ENCODE measurements around the gene CEACAM21. TPM values are rescaled to one million over a fixed set of nuclear protein-coding genes. Genes with fewer than 3 reads are reported as not detected.
A peak's percentile ranks its signal among the peaks of the same experiment; 100 is the strongest.

Gene CEACAM21
- total and polyA plus RNA-seq, 3 donors from 2014 or later, result 0.71 to 3.6 (median 1.3) TPM

GRCh38 chr19:41541990-41542584 is 33.9 kb upstream of the CEACAM21 start:
- Histone ChIP-seq H3K4me1 (no peaks in the 10 kb centered on the region), H3K27ac (no peak overlapping the region), H3K9me3 (no peaks in the 10 kb centered on the region), H3K36me3 (ENCODE audit: low read depth, missing control alignments) (no peaks in the 10 kb centered on the region), H3K27me3 (no peaks in the 10 kb centered on the region), H3K4me3 (peak overlapping the region in 1 of 2 donors; percentile 15)
- DNase-seq, result peak; percentile 71
- 34 to 38% methylated on average over 13 of the region's 13 CpGs for WGBS, 2 donors
- intact Hi-C loops (cut with DNase I; ENCODE audit: low total_unique reads), result no loop called here
- TF ChIP-seq POLR2A (IDR thresholded peaks at IDR 0.05), result no peak
- peak in 2 of 3 experiments; percentile 40 to 47 for TF ChIP-seq CTCF (IDR thresholded peaks at IDR 0.05)

GRCh38 chr19:41542622-41543021 is 33.3 kb upstream of the CEACAM21 start:
- Histone ChIP-seq H3K27ac (no peak overlapping the region), H3K27me3 (no peaks in the 10 kb centered on the region), H3K4me1 (no peaks in the 10 kb centered on the region), H3K36me3 (ENCODE audit: low read depth, missing control alignments) (no peaks in the 10 kb centered on the region), H3K4me3 (no peak overlapping the region), H3K9me3 (no peaks in the 10 kb centered on the region)
- intact Hi-C loops (cut with DNase I; ENCODE audit: low total_unique reads), result no loop called here
- no peak for DNase-seq
- 47 to 69% methylated on average over 4 of the region's 4 CpGs for WGBS, 2 donors
- no peak for TF ChIP-seq CTCF (IDR thresholded peaks at IDR 0.05)
- no peak for TF ChIP-seq POLR2A (IDR thresholded peaks at IDR 0.05)

- intact Hi-C loops (cut with DNase I; ENCODE audit: low total_unique reads), result no loop called here
These were observed 32.4 kb upstream of the CEACAM21 start for GRCh38 chr19:41543582-41543981.

GRCh38 chr19:41545547-41545946 is 30.4 kb upstream of the CEACAM21 start:
- H3K4me1 ChIP-seq, result no peaks in the 10 kb centered on the region
- DNase-seq, result no peak
- no peak for TF ChIP-seq POLR2A (IDR thresholded peaks at IDR 0.05)
- no peak for TF ChIP-seq CTCF (IDR thresholded peaks at IDR 0.05)
- H3K27me3 ChIP-seq, result no peaks in the 10 kb centered on the region
- no peaks in the 10 kb centered on the region for H3K36me3 ChIP-seq (ENCODE audit: low read depth, missing control alignments)
- no peak overlapping the region for H3K27ac ChIP-seq
- 68 to 69% methylated on average over 6 of the region's 6 CpGs for WGBS, 2 donors
- intact Hi-C loops (cut with DNase I; ENCODE audit: low total_unique reads), result no loop called here
- no peak overlapping the region for H3K4me3 ChIP-seq
- H3K9me3 ChIP-seq, result no peaks in the 10 kb centered on the region

More at GRCh38 chr19:41543582-41543981, 32.4 kb upstream of the CEACAM21 start:
- H3K4me3 ChIP-seq, result no peak overlapping the region
- H3K36me3 ChIP-seq (ENCODE audit: low read depth, missing control alignments), result no peaks in the 10 kb centered on the region
- H3K4me1 ChIP-seq, result no peaks in the 10 kb centered on the region
- 85 to 90% methylated on average over 2 of the region's 2 CpGs for WGBS, 2 donors
- no peak overlapping the region for H3K27ac ChIP-seq
- no peaks in the 10 kb centered on the region for H3K9me3 ChIP-seq
- no peak for DNase-seq
- no peak for TF ChIP-seq CTCF (IDR thresholded peaks at IDR 0.05)
- no peak for TF ChIP-seq POLR2A (IDR thresholded peaks at IDR 0.05)
- no peaks in the 10 kb centered on the region for H3K27me3 ChIP-seq

- no peak overlapping the region for H3K4me3 ChIP-seq
- no peak for DNase-seq
- H3K27ac ChIP-seq, result no peak overlapping the region
- H3K4me1 ChIP-seq, result no peaks in the 10 kb centered on the region
- 53 to 66% methylated on average over 5 to 6 of the region's 6 CpGs for WGBS, 2 donors
- no peaks in the 10 kb centered on the region for H3K36me3 ChIP-seq (ENCODE audit: low read depth, missing control alignments)
- no peaks in the 10 kb centered on the region for H3K27me3 ChIP-seq
- intact Hi-C loops (cut with DNase I; ENCODE audit: low total_unique reads), result no loop called here
- no peaks in the 10 kb centered on the region for H3K9me3 ChIP-seq
- TF ChIP-seq CTCF (IDR thresholded peaks at IDR 0.05) (no peak), POLR2A (IDR thresholded peaks at IDR 0.05) (no peak)
These were observed 29.6 kb upstream of the CEACAM21 start for GRCh38 chr19:41546386-41546789.

All from testis (tissue), 3 donors.